ENCODE data around the gene CSE1L.

- TF ChIP-seq EP300 (conservative IDR thresholded peaks at IDR 0.05; ENCODE audit: poor library complexity, severe bottlenecking) (no peak), REST (IDR thresholded peaks at IDR 0.05; ENCODE audit: borderline replicate concordance) (no peak), RAD21 (conservative IDR thresholded peaks at IDR 0.05) (no peak)
These were observed 32.2 kb downstream of the CSE1L start for GRCh38 chr20:49078310-49078709.
